Stimulated activated naive CD8-positive, alpha-beta T cell treated with anti-CD3 and anti-CD28 coated beads, Interleukin-15, Interleukin-2, amounts not matched to agents 100 ng/mL and 50 ng/mL, for 24 hours (primary cell): ENCODE measurements around the gene MAN2A2.

Experiments used
- H3K27ac Mint-ChIP-seq: one replicate; pipeline ENCODE4 v1.8.0; 2021; ENCODE audit warnings: mild to moderate bottlenecking, mixed read lengths
- H3K27me3 Mint-ChIP-seq: one replicate; pipeline ENCODE4 v1.8.0; 2021; ENCODE audit warnings: mixed read lengths
- H3K36me3 Mint-ChIP-seq: one replicate; pipeline ENCODE4 v1.8.0; 2021; ENCODE audit warnings: low read depth, mixed read lengths
- H3K4me1 Mint-ChIP-seq: one replicate; pipeline ENCODE4 v1.8.0; 2021; ENCODE audit warnings: low read depth, mixed read lengths
- H3K4me3 Mint-ChIP-seq: one replicate; pipeline ENCODE4 v1.8.0; 2021; ENCODE audit warnings: mild to moderate bottlenecking, mixed read lengths
- H3K9me3 Mint-ChIP-seq: one replicate; pipeline ENCODE4 v1.8.0; 2021; ENCODE audit warnings: mixed read lengths

The MAN2A2 gene

GRCh38 chr15:90929246-90930019, 26.3 kb downstream of the MAN2A2 start:
- Mint-ChIP-seq H3K9me3 (no peaks in the 10 kb centered on the region), H3K36me3 (peaks cover 4% of the 10 kb centered on the region), H3K4me3 (peak overlapping the region; percentile 99), H3K4me1 (peaks cover 42% of the 10 kb centered on the region), H3K27ac (peak overlapping the region; percentile 99), H3K27me3 (no peaks in the 10 kb centered on the region)

GRCh38 chr15:90930861-90931574, 27.9 kb downstream of the MAN2A2 start:
- H3K4me3 Mint-ChIP-seq: peak overlapping the region; percentile 99
- H3K36me3 Mint-ChIP-seq: peaks cover 4% of the 10 kb centered on the region
- no peaks in the 10 kb centered on the region for H3K9me3 Mint-ChIP-seq
- no peaks in the 10 kb centered on the region for H3K27me3 Mint-ChIP-seq
- peaks cover 46% of the 10 kb centered on the region for H3K4me1 Mint-ChIP-seq
- peak overlapping the region; percentile 99 for H3K27ac Mint-ChIP-seq

DNA sequence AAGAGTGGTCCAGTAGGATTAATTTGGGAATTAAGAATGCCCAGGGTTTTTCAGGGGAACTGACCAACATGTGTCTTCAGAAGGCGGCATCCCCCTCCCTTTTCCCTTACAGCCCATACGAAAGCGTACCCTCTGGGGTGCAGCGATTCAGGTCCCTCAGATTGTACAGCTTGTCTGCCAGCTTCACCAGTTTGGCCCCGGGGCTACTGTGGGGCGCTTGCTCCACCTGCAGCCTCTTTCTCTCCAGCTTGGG, 28.4 kb downstream of the MAN2A2 start:
- peaks cover 51% of the 10 kb centered on the region for H3K4me1 Mint-ChIP-seq
- peak overlapping the region; percentile 99 for H3K27ac Mint-ChIP-seq
- peaks cover 8% of the 10 kb centered on the region for H3K36me3 Mint-ChIP-seq
- H3K9me3 Mint-ChIP-seq: no peaks in the 10 kb centered on the region
- H3K27me3 Mint-ChIP-seq: no peaks in the 10 kb centered on the region
- H3K4me3 Mint-ChIP-seq: peak overlapping the region; percentile 99

GRCh38 chr15:90931828-90932659, 28.9 kb downstream of the MAN2A2 start, which contains the start of gene HDDC3:
TSS of gene HDDC3 (minus strand) at chr15:90932549. CDS start at chr15:90932540, 9 bp downstream.
- Mint-ChIP-seq H3K4me1 (peaks cover 56% of the 10 kb centered on the region), H3K9me3 (no peaks in the 10 kb centered on the region)

GRCh38 chr15:90932660-90932991, 29.5 kb downstream of the MAN2A2 start:
- Mint-ChIP-seq H3K36me3 (peaks cover 14% of the 10 kb centered on the region), H3K27ac (peak overlapping the region; percentile 86), H3K4me3 (peak overlapping the region; percentile 99), H3K4me1 (peaks cover 56% of the 10 kb centered on the region), H3K9me3 (no peaks in the 10 kb centered on the region), H3K27me3 (no peaks in the 10 kb centered on the region)

More at GRCh38 chr15:90931828-90932659, 28.9 kb downstream of the MAN2A2 start, which contains the start of gene HDDC3:
- Mint-ChIP-seq H3K4me3 (peak within 1 kb of the TSS; percentile 99), H3K27me3 (no peaks in the 10 kb centered on the region), H3K27ac (peak within 1 kb of the TSS; percentile 99), H3K36me3 (peaks cover 14% of the 10 kb centered on the region)

DNA sequence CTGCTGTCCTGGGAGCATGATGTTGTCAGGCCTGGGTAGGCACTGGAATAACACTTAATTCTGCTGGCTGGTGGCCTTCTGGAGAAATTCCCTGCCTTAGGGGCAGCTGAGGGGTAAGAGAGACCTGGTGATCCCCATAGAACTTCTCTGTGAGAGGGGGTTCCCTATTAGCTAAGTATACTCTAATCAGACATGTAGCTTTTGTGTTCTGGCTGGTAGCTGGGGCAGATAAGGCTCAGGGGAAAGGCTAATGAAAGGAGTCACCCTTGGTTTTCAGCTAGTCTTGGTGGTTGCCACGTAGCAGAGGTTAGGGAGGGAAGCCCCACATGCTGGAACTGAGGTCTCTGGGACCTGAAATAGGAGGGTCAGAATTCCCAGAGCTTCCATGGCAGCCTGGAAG, 30.2 kb downstream of the MAN2A2 start:
- Mint-ChIP-seq H3K27me3 (no peaks in the 10 kb centered on the region), H3K36me3 (peaks cover 15% of the 10 kb centered on the region), H3K4me3 (peak overlapping the region; percentile 26), H3K27ac (no peak overlapping the region), H3K4me1 (peaks cover 55% of the 10 kb centered on the region), H3K9me3 (no peaks in the 10 kb centered on the region)

DNA sequence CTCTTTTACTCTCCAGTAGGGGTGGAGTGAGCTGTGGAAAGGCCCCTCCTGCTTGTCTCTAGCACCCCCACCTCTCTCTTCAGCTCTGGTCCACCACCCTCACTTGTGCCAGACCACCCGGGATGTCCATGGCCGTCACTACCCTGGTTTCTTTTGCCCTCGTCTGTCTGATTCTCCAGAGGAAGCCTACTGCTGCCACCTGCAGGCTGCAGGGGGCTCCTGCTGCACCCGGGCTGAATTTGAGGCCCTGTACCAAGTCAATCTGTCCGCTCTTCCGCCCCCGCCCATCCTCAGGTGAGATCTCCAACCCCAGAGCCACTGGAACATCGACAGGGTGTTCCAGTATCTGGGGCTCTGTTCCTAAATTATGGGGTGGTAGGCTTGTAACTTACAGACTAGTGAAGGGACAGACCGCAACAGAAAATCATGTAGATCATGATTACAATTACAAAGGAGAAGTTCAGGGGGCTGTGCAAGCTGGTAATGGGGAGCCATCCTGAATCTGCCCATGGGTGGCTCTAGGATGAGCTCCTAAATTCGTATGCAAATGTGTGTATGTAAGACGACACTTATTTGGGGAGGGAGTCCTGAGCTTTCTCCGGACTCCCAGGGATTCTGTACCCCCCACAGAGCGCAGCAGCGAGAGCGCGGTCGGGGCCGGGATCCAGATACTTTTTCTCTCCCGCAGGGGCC, 31.3 kb downstream of the MAN2A2 start:
- peak overlapping the region; percentile 92 for H3K27ac Mint-ChIP-seq
- H3K27me3 Mint-ChIP-seq: no peaks in the 10 kb centered on the region
- H3K4me3 Mint-ChIP-seq: peak overlapping the region; percentile 83
- H3K9me3 Mint-ChIP-seq: no peaks in the 10 kb centered on the region
- H3K36me3 Mint-ChIP-seq: peaks cover 19% of the 10 kb centered on the region
- H3K4me1 Mint-ChIP-seq: peaks cover 49% of the 10 kb centered on the region

DNA sequence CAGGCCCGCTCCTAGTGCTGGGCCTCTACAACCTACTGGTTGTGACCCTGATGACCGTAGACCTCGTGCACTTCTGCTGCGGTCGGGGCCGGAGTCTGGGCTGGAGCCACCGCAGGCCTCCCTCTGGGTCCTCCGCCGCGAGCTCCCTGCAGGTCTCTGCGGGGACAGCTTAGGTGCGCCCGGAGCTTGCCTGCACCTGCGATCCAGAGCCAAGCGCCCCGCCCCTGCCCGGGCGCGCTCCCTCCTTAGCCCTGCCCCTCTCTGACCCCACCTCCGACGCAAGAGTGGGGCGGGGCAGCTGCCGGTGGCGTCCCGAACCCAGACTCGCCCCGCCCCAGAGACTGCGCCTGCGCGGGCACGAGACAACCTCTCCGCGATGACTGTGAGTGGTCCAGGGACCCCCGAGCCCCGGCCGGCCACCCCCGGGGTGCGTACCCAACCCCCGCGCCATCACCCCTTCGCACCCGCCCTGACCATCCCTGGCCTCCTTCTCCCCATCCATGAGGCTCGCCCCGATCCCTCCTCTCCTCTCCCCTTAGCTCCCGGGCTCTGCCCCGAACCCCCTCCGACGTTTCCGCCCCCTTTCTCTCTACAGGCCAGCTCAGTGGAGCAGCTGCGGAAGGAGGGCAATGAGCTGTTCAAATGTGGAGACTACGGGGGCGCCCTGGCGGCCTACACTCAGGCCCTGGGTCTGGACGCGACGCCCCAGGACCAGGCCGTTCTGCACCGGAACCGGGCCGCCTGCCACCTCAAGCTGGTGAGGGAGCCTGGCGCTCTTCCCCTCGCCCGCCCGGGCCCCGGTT, 32.0 kb downstream of the MAN2A2 start, which contains the start of gene UNC45A:
TSS of gene UNC45A (plus strand) at position 337 of the 803 bp plus-strand sequence. CDS start at position 377, 40 bp downstream.
- no peaks in the 10 kb centered on the region for H3K27me3 Mint-ChIP-seq
- H3K27ac Mint-ChIP-seq: peak within 1 kb of the TSS; percentile 92
- no peaks in the 10 kb centered on the region for H3K9me3 Mint-ChIP-seq
- H3K36me3 Mint-ChIP-seq: peaks cover 22% of the 10 kb centered on the region
- H3K4me3 Mint-ChIP-seq: peak within 1 kb of the TSS; percentile 83
- peaks cover 43% of the 10 kb centered on the region for H3K4me1 Mint-ChIP-seq

- peak overlapping the region; percentile 83 for H3K4me3 Mint-ChIP-seq
These were observed 33.7 kb downstream of the MAN2A2 start for GRCh38 chr15:90936823-90937222.

DNA sequence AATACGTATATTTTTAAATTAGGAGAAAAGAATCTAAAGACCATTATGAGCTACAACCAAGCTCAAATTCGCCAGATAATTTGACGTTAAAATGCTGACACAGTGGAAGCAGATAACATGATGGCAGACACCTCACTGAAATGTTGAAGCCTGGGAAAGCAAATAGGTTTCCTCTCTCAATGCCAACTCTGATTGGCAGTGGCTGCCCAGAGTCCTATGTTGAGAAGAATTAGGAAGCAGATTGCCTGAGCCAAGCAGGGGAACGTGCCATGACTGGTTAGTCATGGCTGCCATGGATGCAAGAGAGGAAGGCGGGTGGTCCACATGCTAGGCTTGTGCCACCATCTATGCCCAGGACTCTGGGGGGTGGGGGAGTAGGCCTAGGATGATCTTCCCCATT, 35.2 kb downstream of the MAN2A2 start:
- H3K27me3 Mint-ChIP-seq: no peaks in the 10 kb centered on the region
- H3K36me3 Mint-ChIP-seq: peaks cover 48% of the 10 kb centered on the region
- no peaks in the 10 kb centered on the region for H3K9me3 Mint-ChIP-seq
- peaks cover 25% of the 10 kb centered on the region for H3K4me1 Mint-ChIP-seq
- H3K27ac Mint-ChIP-seq: no peak overlapping the region
- H3K4me3 Mint-ChIP-seq: no peak overlapping the region

More at GRCh38 chr15:90936823-90937222, 33.7 kb downstream of the MAN2A2 start:
- no peaks in the 10 kb centered on the region for H3K27me3 Mint-ChIP-seq
- H3K36me3 Mint-ChIP-seq: peaks cover 37% of the 10 kb centered on the region
- peaks cover 29% of the 10 kb centered on the region for H3K4me1 Mint-ChIP-seq
- no peak overlapping the region for H3K27ac Mint-ChIP-seq
- H3K9me3 Mint-ChIP-seq: no peaks in the 10 kb centered on the region

- Mint-ChIP-seq H3K4me1 (peaks cover 14% of the 10 kb centered on the region), H3K27ac (no peak overlapping the region), H3K9me3 (no peaks in the 10 kb centered on the region), H3K27me3 (no peaks in the 10 kb centered on the region), H3K4me3 (no peak overlapping the region), H3K36me3 (peaks cover 54% of the 10 kb centered on the region)
These were observed 36.7 kb downstream of the MAN2A2 start for GRCh38 chr15:90939756-90940155.

GRCh38 chr15:90941038-90941437, 37.9 kb downstream of the MAN2A2 start:
- Mint-ChIP-seq H3K4me3 (no peak overlapping the region), H3K27ac (no peak overlapping the region), H3K4me1 (peaks cover 9% of the 10 kb centered on the region), H3K9me3 (no peaks in the 10 kb centered on the region), H3K27me3 (no peaks in the 10 kb centered on the region), H3K36me3 (peaks cover 60% of the 10 kb centered on the region)

- no peak overlapping the region for H3K27ac Mint-ChIP-seq
- no peaks in the 10 kb centered on the region for H3K9me3 Mint-ChIP-seq
- H3K4me3 Mint-ChIP-seq: no peak overlapping the region
- H3K4me1 Mint-ChIP-seq: no peaks in the 10 kb centered on the region
- H3K36me3 Mint-ChIP-seq: peaks cover 54% of the 10 kb centered on the region
- no peaks in the 10 kb centered on the region for H3K27me3 Mint-ChIP-seq
These were observed 39.4 kb downstream of the MAN2A2 start for GRCh38 chr15:90942354-90943120.
